H1 (cell line): Measurements from ENCODE around the gene CBFA2T2. TPM values are rescaled to one million over a fixed set of nuclear protein-coding genes. Genes with fewer than 3 reads are reported as not detected.

Experiments used
- CTCF ChIA-PET: fragments of 300-600 bp; sonication (Branson Sonifier 250); formaldehyde crosslinking; loops from one replicate; lab custom pipeline; 2021; ENCODE audit not compliant: partially characterized antibody; lab: Charles Lee
- POLR2A ChIA-PET: fragments of 300-600 bp; sonication (Branson Sonifier 250); formaldehyde crosslinking; loops from one replicate; lab custom pipeline; 2021; ENCODE audit warnings: inconsistent platforms; ENCODE audit not compliant: partially characterized antibody; lab: Charles Lee
- DNase-seq, 2 experiments: peaks; one replicate each; pipeline versions ENCODE4 v3.0.0 to v3.0.0-alpha.2; 2010 to 2022; ENCODE audit warnings: low spot score in 2 of 2, low read depth in 1 of 2, mixed read lengths in 1 of 2
- FAIRE-seq: peaks from 2 replicates; lab custom pipeline; 2011; peaks lifted over from hg19 to GRCh38; lab: Jason Lieb, UNC
- H2AFZ ChIP-seq: 2 replicates; pipeline ENCODE4 v1.8.1; 2012; ENCODE audit warnings: low read length, inconsistent platforms
- H2AK5ac ChIP-seq: 2 replicates; pipeline ENCODE4 v1.6.1; 2013; ENCODE audit warnings: low read depth, low read length
- H2BK120ac ChIP-seq: replicated peaks from 2 replicates; pipeline ENCODE3; 2013; ENCODE audit warnings: low read depth, low read length, inconsistent platforms
- H2BK12ac ChIP-seq: 2 replicates; pipeline ENCODE4 v1.6.1; 2013; ENCODE audit warnings: low read depth, low read length
- H2BK15ac ChIP-seq: 2 replicates; pipeline ENCODE4 v1.6.1; 2013; ENCODE audit warnings: low read length
- H2BK20ac ChIP-seq: 2 replicates; pipeline ENCODE4 v1.6.1; 2013; ENCODE audit warnings: low read length
- H2BK5ac ChIP-seq: 2 replicates; pipeline ENCODE4 v1.6.1; 2013; ENCODE audit warnings: low read depth, low read length
- H3K14ac ChIP-seq: 2 replicates; pipeline ENCODE4 v1.6.1; 2013; ENCODE audit warnings: inconsistent platforms; ENCODE audit not compliant: insufficient read length
- H3K18ac ChIP-seq: 2 replicates; pipeline ENCODE4 v1.6.1; 2013; ENCODE audit warnings: low read length; ENCODE audit errors: extremely low read depth
- H3K23ac ChIP-seq: 2 replicates; pipeline ENCODE4 v1.6.1; 2013; ENCODE audit warnings: inconsistent platforms; ENCODE audit not compliant: insufficient read length
- H3K23me2 ChIP-seq: 2 replicates; pipeline ENCODE4 v1.6.1; 2013; ENCODE audit warnings: low read depth, low read length
- H3K27ac ChIP-seq: 2 replicates; pipeline ENCODE4 v1.6.1; 2011; ENCODE audit warnings: low read depth, low read length, inconsistent platforms
- H3K27me3 ChIP-seq, 4 experiments: replicated peaks in 1 of 4; 1 replicate in 1 of 4; 2 replicates in 3 of 4; pipeline versions ENCODE4 v1.6.1 to v1.8.1; 2011 to 2013; ENCODE audit warnings: low read length in 3 of 4, mild to moderate bottlenecking in 3 of 4, inconsistent platforms in 2 of 4, mixed read lengths in 2 of 4, moderate library complexity in 1 of 4; ENCODE audit not compliant: control insufficient read depth in 3 of 4, insufficient read depth in 3 of 4; ENCODE audit errors: extremely low read depth in 1 of 4
- H3K36me3 ChIP-seq, 4 experiments: 2 replicates each; pipeline versions ENCODE4 v1.6.1 to v1.8.1; 2011 to 2013; ENCODE audit warnings: mild to moderate bottlenecking in 4 of 4, low read length in 3 of 4, moderate library complexity in 2 of 4, control low read depth in 1 of 4, inconsistent platforms in 1 of 4; ENCODE audit not compliant: insufficient read depth in 4 of 4, control insufficient read depth in 2 of 4
- H3K4ac ChIP-seq: replicated peaks from 2 replicates; pipeline ENCODE3; 2013; ENCODE audit warnings: low read length, low read depth, mixed read lengths, inconsistent platforms; ENCODE audit not compliant: insufficient read length
- H3K4me1 ChIP-seq, 4 experiments: replicated peaks in 1 of 4; 1 replicate in 1 of 4; 2 replicates in 3 of 4; pipeline versions ENCODE4 v1.6.1 to v1.8.1; 2011 to 2013; ENCODE audit warnings: low read length in 3 of 4, inconsistent platforms in 2 of 4, mixed read lengths in 1 of 4; ENCODE audit not compliant: insufficient read depth in 4 of 4, control insufficient read depth in 3 of 4
- H3K4me2 ChIP-seq, 2 experiments: 2 replicates each; pipeline versions ENCODE4 v1.6.1 to v1.8.1; 2011 to 2013; ENCODE audit warnings: low read depth in 2 of 2, low read length in 2 of 2, control low read depth in 1 of 2, inconsistent platforms in 1 of 2, mild to moderate bottlenecking in 1 of 2; ENCODE audit not compliant: insufficient read depth in 1 of 2
- H3K4me3 ChIP-seq, 4 experiments: fragments of 200-600, 300-600 bp in 1 of 4; sonication (generic), shearing (Covaris generic), sonication (Bioruptor Twin) in 1 of 4; 2 replicates each; pipeline versions ENCODE4 v1.5.1 to v1.8.1; 2011 to 2016; ENCODE audit warnings: low read length in 4 of 4, low read depth in 3 of 4, control low read depth in 2 of 4, inconsistent platforms in 2 of 4, mild to moderate bottlenecking in 2 of 4, mixed read lengths in 1 of 4, moderate library complexity in 1 of 4; ENCODE audit not compliant: insufficient read depth in 2 of 4; ENCODE audit errors: extremely low read depth in 1 of 4
- H3K56ac ChIP-seq: replicated peaks from 2 replicates; pipeline ENCODE3; 2013; ENCODE audit warnings: low read depth, mild to moderate bottlenecking, mixed read lengths, low read length, inconsistent platforms; ENCODE audit not compliant: insufficient read length
- H3K79me1 ChIP-seq: 2 replicates; pipeline ENCODE4 v1.6.1; 2013; ENCODE audit warnings: low read depth, low read length, control low read depth
- H3K79me2 ChIP-seq, 2 experiments: 2 replicates each; pipeline versions ENCODE4 v1.6.1 to v1.8.1; 2012 to 2013; ENCODE audit warnings: low read length in 2 of 2, mild to moderate bottlenecking in 2 of 2, inconsistent platforms in 1 of 2; ENCODE audit not compliant: insufficient read depth in 2 of 2, control insufficient read depth in 1 of 2
- H3K9ac ChIP-seq, 4 experiments: replicated peaks in 1 of 4; 1 replicate in 1 of 4; 2 replicates in 3 of 4; pipeline versions ENCODE4 v1.6.1 to v1.8.1; 2011 to 2013; ENCODE audit warnings: low read depth in 3 of 4, low read length in 3 of 4, control low read depth in 2 of 4, mild to moderate bottlenecking in 2 of 4, moderate library complexity in 2 of 4, inconsistent platforms in 1 of 4; ENCODE audit errors: extremely low read depth in 1 of 4
- H3K9me3 ChIP-seq, 2 experiments: 2 replicates each; pipeline versions ENCODE4 v1.6.1 to v1.8.1; 2012 to 2013; ENCODE audit warnings: mild to moderate bottlenecking in 2 of 2, moderate library complexity in 2 of 2, control low read depth in 1 of 2, inconsistent platforms in 1 of 2, low read depth in 1 of 2, low read length in 1 of 2, mixed read lengths in 1 of 2; ENCODE audit not compliant: insufficient read depth in 2 of 2
- H4K20me1 ChIP-seq, 2 experiments: replicated peaks in 1 of 2; 2 replicates each; pipeline versions ENCODE3 to v1.8.1; 2011 to 2013; ENCODE audit warnings: inconsistent platforms in 2 of 2, low read length in 2 of 2, mild to moderate bottlenecking in 1 of 2; ENCODE audit not compliant: insufficient read depth in 2 of 2, control insufficient read depth in 1 of 2
- H4K5ac ChIP-seq: 2 replicates; pipeline ENCODE4 v1.6.1; 2013; ENCODE audit warnings: low read length, low read depth, mixed read lengths, inconsistent platforms; ENCODE audit not compliant: insufficient read length
- H4K8ac ChIP-seq: 2 replicates; pipeline ENCODE4 v1.8.0; 2013; ENCODE audit warnings: mild to moderate bottlenecking, moderate library complexity, low read length, inconsistent platforms; ENCODE audit not compliant: insufficient read depth; ENCODE audit errors: extremely low read depth
- H4K91ac ChIP-seq: replicated peaks from 2 replicates; pipeline ENCODE3; 2013; ENCODE audit warnings: low read length, mixed read lengths, inconsistent platforms; ENCODE audit not compliant: insufficient read length
- WGBS, 2 experiments: shearing (Covaris generic) in 1 of 2; methylation state at CpG; one replicate each; pipeline versions ENCODE4 v1.1.6 to v1.1.7; 2013 to 2015; ENCODE audit warnings: low lambda C conversion rate in 2 of 2, mixed read lengths in 2 of 2, inconsistent platforms in 1 of 2, low coverage in 1 of 2, missing lambda C conversion rate in 1 of 2; ENCODE audit not compliant: insufficient replicate concordance in 2 of 2, insufficient coverage in 1 of 2, insufficient read length in 1 of 2; ENCODE audit errors: extremely low coverage in 1 of 2, missing lambda C conversion rate in 1 of 2; 5-methylcytosine and 5-hydroxymethylcytosine counted together
- polyA plus RNA-seq, 7 experiments: library from polyadenylated mRNA; depleted of rRNA in 3 of 7; stranded (reverse) in 5 of 7; unstranded in 2 of 7; fragments of >200 nt in 5 of 7; fragments of 200-250 nt in 2 of 7; gene quantifications; 1 replicate in 5 of 7; 2 replicates in 1 of 7; 4 replicates in 1 of 7; pipeline versions ENCODE4 v1.2.1 to v1.2.3, GENCODE V29; 2011 to 2013; ENCODE audit warnings: missing spikeins in 2 of 7, mixed read lengths in 2 of 7
- total RNA-seq: library from RNA; stranded (reverse); fragmentation: NEBNext Ultra II Directional; extraction: Animal tissue kit (Norgen Biotek cat#: 25700); gene quantifications from 2 replicates; pipeline ENCODE4 v1.2.1, GENCODE V29; 2021

The CBFA2T2 gene
- total and polyA plus RNA-seq, 2 of the 8 experiments (the other 6 are each of a cell fraction or from before 2014, with no cell fraction given), result 11.6 to 12.9 TPM

GRCh38 chr20:33569802-33570391, 80.0 kb downstream of the CBFA2T2 start:
- H3K4ac ChIP-seq, result no peak overlapping the region
- FAIRE-seq, result no peak
- H4K8ac ChIP-seq, result no peak overlapping the region
- no peaks in the 10 kb centered on the region for H3K23me2 ChIP-seq
- ChIA-PET CTCF (interaction anchor here (0.6 kb wide), 2 partner anchors 57 to 98 kb away, joined by 3 read pairs; no protein-coding TSS in a partner anchor), POLR2A (interaction anchor here (1.1 kb wide), 1 partner anchor 18 kb away, joined by 3 read pairs; no protein-coding TSS in a partner anchor)
- H3K27ac ChIP-seq, result no peak overlapping the region
- DNase-seq, result no peak
- H2BK15ac ChIP-seq, result no peak overlapping the region
- no peak overlapping the region for H3K4me3 ChIP-seq
- no peaks in the 10 kb centered on the region for H3K79me2 ChIP-seq
- H3K9me3 ChIP-seq, result no peaks in the 10 kb centered on the region
- H3K9ac ChIP-seq, result no peak overlapping the region
- no peak overlapping the region for H4K91ac ChIP-seq
- no peaks in the 10 kb centered on the region for H3K36me3 ChIP-seq
- H2BK120ac ChIP-seq, result no peak overlapping the region
- WGBS, 2 experiments, result 80% methylated on average over 5 of the region's 5 CpGs; no CpG with 5 or more reads in 1 of the 2 experiments
- peaks cover 0 to 12% (median 8%) of the 10 kb centered on the region in 4 experiments; a peak in 3 of 7 replicates for H3K4me1 ChIP-seq
- H3K23ac ChIP-seq, result no peak overlapping the region
- no peak overlapping the region for H2BK20ac ChIP-seq
- H4K5ac ChIP-seq, result no peak overlapping the region
- no peak overlapping the region for H2AK5ac ChIP-seq
- H4K20me1 ChIP-seq, result peaks cover 4 to 8% of the 10 kb centered on the region in 2 experiments
- H3K27me3 ChIP-seq, result peaks cover 0 to 14% (median 10%) of the 10 kb centered on the region in 4 experiments; a peak in 4 of 7 replicates
- H3K4me2 ChIP-seq, result no peak overlapping the region
- H3K56ac ChIP-seq, result no peak overlapping the region
- H3K18ac ChIP-seq, result no peak overlapping the region; the same call in 1 of the 2 replicates
- no peak overlapping the region for H3K14ac ChIP-seq
- no peak overlapping the region for H2AFZ ChIP-seq
- no peak overlapping the region for H2BK5ac ChIP-seq
- H3K79me1 ChIP-seq, result no peaks in the 10 kb centered on the region
- no peak overlapping the region for H2BK12ac ChIP-seq
